ENCODE results near the gene PDLIM5.

PDLIM5 gene

GRCh38 chr4:94671113-94671512 is 219.4 kb downstream of the PDLIM5 start:
- H3K36me3 ChIP-seq (ENCODE audit: control insufficient read depth, insufficient read depth, low read length) = no peaks in the 10 kb centered on the region
- H3K27ac ChIP-seq (ENCODE audit: low read depth, low read length) = no peak overlapping the region
- no peaks in the 10 kb centered on the region for H3K4me1 ChIP-seq (ENCODE audit: control insufficient read depth, insufficient read depth, low read length)
- H3K27me3 ChIP-seq (ENCODE audit: control insufficient read depth, insufficient read depth, low read length) = no peaks in the 10 kb centered on the region
- no peak overlapping the region for H3K9ac ChIP-seq (ENCODE audit: low read length)
- no peak overlapping the region for H3K4me3 ChIP-seq (ENCODE audit: low read length)

- Histone ChIP-seq H3K4me1 (ENCODE audit: control insufficient read depth, insufficient read depth, low read length) (peaks cover 4% of the 10 kb centered on the region), H3K9ac (ENCODE audit: low read length) (no peak overlapping the region), H3K36me3 (ENCODE audit: control insufficient read depth, insufficient read depth, low read length) (no peaks in the 10 kb centered on the region), H3K27ac (ENCODE audit: low read depth, low read length) (no peak overlapping the region), H3K27me3 (ENCODE audit: control insufficient read depth, insufficient read depth, low read length) (no peaks in the 10 kb centered on the region), H3K4me3 (ENCODE audit: low read length) (no peak overlapping the region)
Observed at GRCh38 chr4:94673961-94674360, 222.2 kb downstream of the PDLIM5 start.

DNA sequence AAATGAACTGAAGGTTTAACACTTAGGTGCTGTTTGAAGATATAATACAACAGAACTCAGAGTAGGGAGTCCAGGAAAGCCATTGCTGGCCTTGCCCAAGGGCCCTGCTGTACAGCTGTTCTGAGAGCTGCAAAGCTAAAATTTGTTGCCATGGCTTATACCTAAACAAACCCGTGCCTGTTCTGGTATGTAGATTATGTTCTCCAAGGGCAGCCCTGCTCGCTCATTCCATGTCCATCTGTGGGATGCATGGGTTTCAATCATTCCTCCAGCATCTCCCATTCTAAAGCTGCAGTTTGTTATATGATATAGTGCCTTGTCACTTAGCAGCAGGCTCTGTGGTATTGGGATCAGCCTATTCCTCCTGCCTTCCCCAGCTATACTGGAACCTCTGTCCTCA is 225.2 kb downstream of the PDLIM5 start:
- no peak overlapping the region for H3K27ac ChIP-seq (ENCODE audit: low read depth, low read length)
- no peak overlapping the region for H3K4me3 ChIP-seq (ENCODE audit: low read length)

GRCh38 chr4:94678896-94679295 is 227.2 kb downstream of the PDLIM5 start:
- no peaks in the 10 kb centered on the region for H3K36me3 ChIP-seq (ENCODE audit: control insufficient read depth, insufficient read depth, low read length)
- H3K4me3 ChIP-seq (ENCODE audit: low read length) = no peak overlapping the region
- no peak overlapping the region for H3K27ac ChIP-seq (ENCODE audit: low read depth, low read length)
- no peak overlapping the region for H3K9ac ChIP-seq (ENCODE audit: low read length)
- no peaks in the 10 kb centered on the region for H3K27me3 ChIP-seq (ENCODE audit: control insufficient read depth, insufficient read depth, low read length)
- peaks cover 4% of the 10 kb centered on the region for H3K4me1 ChIP-seq (ENCODE audit: control insufficient read depth, insufficient read depth, low read length)

More for the DNA sequence above, 225.2 kb downstream of the PDLIM5 start:
- H3K36me3 ChIP-seq (ENCODE audit: control insufficient read depth, insufficient read depth, low read length) = no peaks in the 10 kb centered on the region
- H3K4me1 ChIP-seq (ENCODE audit: control insufficient read depth, insufficient read depth, low read length) = peaks cover 4% of the 10 kb centered on the region
- H3K27me3 ChIP-seq (ENCODE audit: control insufficient read depth, insufficient read depth, low read length) = no peaks in the 10 kb centered on the region
- no peak overlapping the region for H3K9ac ChIP-seq (ENCODE audit: low read length)

GRCh38 chr4:94680176-94680862 is 228.6 kb downstream of the PDLIM5 start:
- no peaks in the 10 kb centered on the region for H3K36me3 ChIP-seq (ENCODE audit: control insufficient read depth, insufficient read depth, low read length)
- no peak overlapping the region for H3K27ac ChIP-seq (ENCODE audit: low read depth, low read length)
- peaks cover 4% of the 10 kb centered on the region for H3K4me1 ChIP-seq (ENCODE audit: control insufficient read depth, insufficient read depth, low read length)
- no peak overlapping the region for H3K9ac ChIP-seq (ENCODE audit: low read length)
- no peaks in the 10 kb centered on the region for H3K27me3 ChIP-seq (ENCODE audit: control insufficient read depth, insufficient read depth, low read length)
- H3K4me3 ChIP-seq (ENCODE audit: low read length) = no peak overlapping the region

DNA sequence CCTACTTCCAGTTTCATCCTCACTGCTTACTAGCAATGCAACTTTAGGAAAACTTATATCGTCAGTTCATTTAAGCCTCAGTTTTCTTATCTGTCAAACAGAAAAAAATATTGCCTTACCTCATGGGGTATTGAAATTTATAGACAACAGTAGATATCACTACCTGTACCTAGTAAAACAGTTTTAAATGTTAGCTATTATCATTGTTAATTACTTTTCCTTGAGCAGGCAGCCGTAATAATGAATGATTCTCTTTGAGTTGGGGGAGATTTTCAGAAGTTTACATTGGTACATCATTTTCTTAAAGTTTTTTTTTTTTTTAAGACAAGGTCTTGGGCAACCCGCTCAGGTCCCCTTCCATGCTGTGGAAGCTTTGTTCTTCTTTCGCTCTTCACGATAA is 234.3 kb downstream of the PDLIM5 start:
- Histone ChIP-seq H3K27ac (ENCODE audit: low read depth, low read length) (no peak overlapping the region), H3K27me3 (ENCODE audit: control insufficient read depth, insufficient read depth, low read length) (no peaks in the 10 kb centered on the region), H3K4me3 (ENCODE audit: low read length) (no peak overlapping the region), H3K36me3 (ENCODE audit: control insufficient read depth, insufficient read depth, low read length) (no peaks in the 10 kb centered on the region), H3K4me1 (ENCODE audit: control insufficient read depth, insufficient read depth, low read length) (no peaks in the 10 kb centered on the region), H3K9ac (ENCODE audit: low read length) (no peak overlapping the region)

DNA sequence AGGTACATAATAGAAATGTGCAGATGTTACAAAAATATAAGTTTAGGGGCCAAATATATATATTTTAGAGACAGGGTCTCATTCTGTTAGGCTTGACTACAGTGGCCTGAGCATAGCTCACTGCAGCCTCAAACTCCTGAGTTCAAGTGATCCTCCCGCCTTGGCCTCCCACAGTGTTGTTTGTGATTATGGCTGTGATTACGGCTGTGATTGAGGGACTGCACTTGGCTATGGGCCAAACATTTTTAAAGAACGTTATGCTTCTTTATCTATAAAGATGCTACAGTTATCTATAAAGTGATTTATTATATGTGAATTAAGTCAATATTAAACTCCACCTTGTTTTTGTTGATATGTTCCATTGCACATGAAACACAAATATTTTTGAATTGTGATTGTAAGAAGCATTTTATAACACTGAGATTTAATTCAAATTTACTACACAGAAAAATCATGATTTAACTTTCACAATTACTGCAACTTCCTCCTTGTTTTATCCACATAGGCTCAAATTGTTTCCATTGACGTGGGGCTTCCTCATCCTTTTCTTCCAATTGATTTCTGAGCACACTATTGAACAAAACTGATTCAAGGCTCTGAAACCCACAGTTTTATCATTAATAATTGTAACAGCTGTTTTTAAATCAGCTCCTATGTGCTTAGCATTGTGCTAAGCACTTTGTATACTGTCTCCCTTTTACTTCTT is 237.6 kb downstream of the PDLIM5 start:
- Histone ChIP-seq H3K4me1 (ENCODE audit: control insufficient read depth, insufficient read depth, low read length) (no peaks in the 10 kb centered on the region), H3K4me3 (ENCODE audit: low read length) (no peak overlapping the region), H3K27me3 (ENCODE audit: control insufficient read depth, insufficient read depth, low read length) (no peaks in the 10 kb centered on the region), H3K36me3 (ENCODE audit: control insufficient read depth, insufficient read depth, low read length) (no peaks in the 10 kb centered on the region), H3K9ac (ENCODE audit: low read length) (no peak overlapping the region), H3K27ac (ENCODE audit: low read depth, low read length) (no peak overlapping the region)

GRCh38 chr4:94690851-94691254 is 239.1 kb downstream of the PDLIM5 start:
- no peaks in the 10 kb centered on the region for H3K36me3 ChIP-seq (ENCODE audit: control insufficient read depth, insufficient read depth, low read length)
- H3K4me3 ChIP-seq (ENCODE audit: low read length) = no peak overlapping the region
- H3K4me1 ChIP-seq (ENCODE audit: control insufficient read depth, insufficient read depth, low read length) = no peaks in the 10 kb centered on the region
- no peaks in the 10 kb centered on the region for H3K27me3 ChIP-seq (ENCODE audit: control insufficient read depth, insufficient read depth, low read length)
- no peak overlapping the region for H3K9ac ChIP-seq (ENCODE audit: low read length)
- no peak overlapping the region for H3K27ac ChIP-seq (ENCODE audit: low read depth, low read length)

GRCh38 chr4:94691552-94691951 is 239.8 kb downstream of the PDLIM5 start:
- no peaks in the 10 kb centered on the region for H3K27me3 ChIP-seq (ENCODE audit: control insufficient read depth, insufficient read depth, low read length)
- H3K9ac ChIP-seq (ENCODE audit: low read length) = no peak overlapping the region
- no peaks in the 10 kb centered on the region for H3K4me1 ChIP-seq (ENCODE audit: control insufficient read depth, insufficient read depth, low read length)
- no peak overlapping the region for H3K27ac ChIP-seq (ENCODE audit: low read depth, low read length)
- no peak overlapping the region for H3K4me3 ChIP-seq (ENCODE audit: low read length)
- H3K36me3 ChIP-seq (ENCODE audit: control insufficient read depth, insufficient read depth, low read length) = no peaks in the 10 kb centered on the region

- H3K27me3 ChIP-seq (ENCODE audit: control insufficient read depth, insufficient read depth, low read length) = no peaks in the 10 kb centered on the region
- no peaks in the 10 kb centered on the region for H3K4me1 ChIP-seq (ENCODE audit: control insufficient read depth, insufficient read depth, low read length)
- no peak overlapping the region for H3K4me3 ChIP-seq (ENCODE audit: low read length)
- H3K36me3 ChIP-seq (ENCODE audit: control insufficient read depth, insufficient read depth, low read length) = no peaks in the 10 kb centered on the region
- H3K9ac ChIP-seq (ENCODE audit: low read length) = no peak overlapping the region
- no peak overlapping the region for H3K27ac ChIP-seq (ENCODE audit: low read depth, low read length)
Observed at GRCh38 chr4:94695384-94695783, 243.6 kb downstream of the PDLIM5 start.

DNA sequence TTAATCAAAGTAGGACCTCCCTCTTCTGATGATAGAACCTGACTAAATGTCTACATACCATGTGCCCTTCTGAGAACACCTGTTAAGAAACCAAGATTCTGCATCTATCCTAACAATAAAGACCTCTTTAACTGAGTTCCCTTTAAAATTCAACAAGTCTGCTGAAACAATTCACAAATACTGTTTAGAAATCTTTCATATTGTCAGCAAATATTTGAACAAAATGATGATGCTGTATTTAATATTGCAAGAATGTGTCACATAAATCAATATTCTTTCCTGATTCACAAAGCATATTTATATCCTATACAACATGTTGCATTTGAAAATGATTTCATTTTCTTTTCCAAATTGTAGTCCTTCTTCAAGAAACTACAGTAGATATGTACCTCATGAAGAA is 246.4 kb downstream of the PDLIM5 start:
- no peak overlapping the region for H3K27ac ChIP-seq (ENCODE audit: low read depth, low read length)
- H3K36me3 ChIP-seq (ENCODE audit: control insufficient read depth, insufficient read depth, low read length) = no peaks in the 10 kb centered on the region
- H3K27me3 ChIP-seq (ENCODE audit: control insufficient read depth, insufficient read depth, low read length) = no peaks in the 10 kb centered on the region
- H3K9ac ChIP-seq (ENCODE audit: low read length) = no peak overlapping the region
- no peaks in the 10 kb centered on the region for H3K4me1 ChIP-seq (ENCODE audit: control insufficient read depth, insufficient read depth, low read length)
- no peak overlapping the region for H3K4me3 ChIP-seq (ENCODE audit: low read length)

DNA sequence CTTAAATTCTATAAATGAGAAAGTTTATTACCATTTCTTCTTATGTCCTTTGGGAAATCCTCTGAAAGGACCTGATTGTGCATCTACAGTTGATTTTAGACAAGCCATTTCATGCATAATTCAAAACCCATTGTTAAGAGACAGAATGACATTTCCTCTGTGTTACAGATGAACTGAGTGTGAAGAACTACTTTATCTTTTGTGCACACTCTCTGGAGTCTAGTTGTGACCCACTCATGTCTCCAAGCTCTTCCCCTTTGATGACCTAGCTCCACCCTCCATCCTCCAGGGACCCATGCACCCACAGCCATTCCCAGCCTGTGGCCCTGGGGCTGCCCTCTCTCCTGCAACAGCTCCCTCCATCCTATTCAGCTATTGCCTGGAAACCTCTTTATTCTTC is 248.6 kb downstream of the PDLIM5 start:
- no peak overlapping the region for H3K27ac ChIP-seq (ENCODE audit: low read depth, low read length)
- H3K27me3 ChIP-seq (ENCODE audit: control insufficient read depth, insufficient read depth, low read length) = no peaks in the 10 kb centered on the region
- H3K36me3 ChIP-seq (ENCODE audit: control insufficient read depth, insufficient read depth, low read length) = no peaks in the 10 kb centered on the region
- no peak overlapping the region for H3K4me3 ChIP-seq (ENCODE audit: low read length)
- H3K9ac ChIP-seq (ENCODE audit: low read length) = no peak overlapping the region
- no peaks in the 10 kb centered on the region for H3K4me1 ChIP-seq (ENCODE audit: control insufficient read depth, insufficient read depth, low read length)
